Activated T-cell treated with anti-CD3 and anti-CD28 coated beads, Interleukin-2, amount 50 U/mL, for 1 hour (primary cell): ENCODE data around the gene EVI5.
"Not testable (repeated sequence)": the region's sequence is repeated elsewhere in the genome, so short reads cannot be mapped to it uniquely, and the experiment has no call there.

Experiments used
- DNase-seq: peaks from one replicate; pipeline ENCODE4 v3.0.0-alpha.2; 2020

Gene EVI5

GRCh38 chr1:92746255-92746654 lies 38.7 kb downstream of the EVI5 start:
- not testable (repeated sequence) for DNase-seq

DNA sequence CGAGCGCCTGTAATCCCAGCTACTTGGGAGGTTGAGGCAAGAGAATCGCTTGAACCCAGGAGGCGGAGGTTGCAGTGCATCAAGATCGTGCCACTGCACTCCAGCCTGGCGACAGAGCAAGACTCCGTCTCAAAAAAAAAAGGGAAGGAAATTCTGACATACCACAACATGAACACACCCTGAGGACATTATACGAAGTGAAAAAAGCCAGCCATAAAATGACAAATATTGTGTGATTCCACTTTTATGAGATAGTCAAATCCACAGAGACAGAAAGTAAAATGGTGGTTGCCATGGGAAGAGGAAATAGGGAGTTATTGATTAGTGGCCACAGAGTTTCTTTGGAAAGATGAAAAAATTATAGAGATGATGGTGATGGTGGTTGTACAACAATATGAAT lies 41.7 kb downstream of the EVI5 start:
- DNase-seq: no peak

GRCh38 chr1:92739669-92740524 lies 45.0 kb downstream of the EVI5 start:
- DNase-seq: no peak

GRCh38 chr1:92736395-92736794 lies 48.5 kb downstream of the EVI5 start:
- DNase-seq: no peak

DNA sequence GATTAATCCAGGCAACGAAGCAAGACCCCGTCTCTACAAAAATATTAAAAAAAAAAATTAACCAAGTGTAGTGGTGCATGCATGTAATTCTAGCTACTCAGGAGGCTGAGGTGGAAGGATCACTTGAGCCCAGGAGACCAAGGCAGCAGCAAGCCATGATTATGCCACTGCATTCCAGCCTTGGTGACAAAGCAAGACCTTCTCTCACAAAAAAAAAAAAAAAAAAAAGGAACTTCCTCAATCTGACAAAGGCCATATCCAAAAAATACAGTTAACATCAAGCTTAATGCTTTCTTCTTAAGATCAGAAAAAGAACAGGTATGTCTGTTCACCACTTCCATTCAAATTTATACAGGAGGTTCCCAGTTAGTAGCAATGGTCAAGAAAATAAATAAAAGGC lies 54.4 kb downstream of the EVI5 start:
- DNase-seq: no peak

DNA sequence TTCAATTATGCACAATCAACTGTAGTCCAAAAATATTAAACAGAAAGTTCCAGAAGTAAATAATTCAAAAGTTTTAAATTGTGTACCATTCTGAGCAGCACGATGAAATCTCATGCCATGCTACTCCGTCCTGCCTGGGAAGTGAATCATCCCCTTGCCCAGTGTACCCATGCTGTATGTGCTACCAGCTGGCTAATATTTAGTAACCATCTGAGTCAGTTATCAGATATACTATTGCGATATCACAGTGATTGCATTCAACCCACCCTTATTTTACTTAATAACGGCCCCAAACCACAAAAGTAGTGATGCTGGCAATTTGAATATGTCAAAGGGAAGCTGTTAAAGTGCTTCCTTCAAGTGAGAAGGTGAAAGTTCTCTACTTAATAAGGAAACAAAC lies 56.2 kb downstream of the EVI5 start:
- no peak for DNase-seq

DNA sequence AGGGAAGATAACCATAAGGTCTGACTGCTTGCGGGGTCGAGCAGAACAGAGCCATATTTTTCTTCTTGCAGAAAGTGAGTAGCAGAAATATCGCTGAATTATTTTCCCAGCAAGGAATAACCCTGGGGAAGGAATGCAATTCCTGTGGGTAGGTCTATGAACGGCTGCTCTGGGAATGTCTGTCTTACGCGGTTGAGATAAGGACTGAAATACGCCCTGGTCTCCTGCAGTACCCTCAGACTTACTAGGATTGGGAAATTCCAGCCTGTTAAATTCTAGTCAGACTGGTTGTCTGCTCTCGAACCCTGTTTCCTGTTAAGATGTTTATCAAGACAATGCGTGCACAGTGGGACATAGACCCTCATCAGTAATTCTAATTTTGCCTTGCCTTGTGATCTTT lies 61.2 kb downstream of the EVI5 start:
- DNase-seq: not testable (repeated sequence)

DNA sequence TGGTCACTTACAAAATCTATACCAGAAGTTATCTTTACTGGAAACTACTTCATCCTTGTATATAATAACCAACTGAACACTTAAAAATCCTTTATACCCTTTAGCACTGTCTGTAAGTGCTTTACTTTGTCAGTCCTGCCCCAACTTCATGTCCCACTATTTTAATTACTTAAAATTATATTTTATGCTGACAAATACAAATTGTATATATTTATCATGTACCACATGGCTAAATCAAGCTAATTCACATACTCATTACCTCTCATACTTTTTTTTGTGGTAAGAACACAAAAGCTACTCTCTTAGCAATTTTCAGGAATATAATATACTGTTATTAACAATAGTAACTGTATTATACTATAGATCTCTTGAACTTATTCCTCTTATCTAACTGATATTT lies 63.0 kb downstream of the EVI5 start:
- no peak for DNase-seq

GRCh38 chr1:92721157-92721556 lies 63.8 kb downstream of the EVI5 start:
- DNase-seq: not testable (repeated sequence)

GRCh38 chr1:92715476-92715951 lies 69.4 kb downstream of the EVI5 start:
- DNase-seq: not testable (repeated sequence)

GRCh38 chr1:92713939-92714338 lies 71.0 kb downstream of the EVI5 start:
- DNase-seq: no peak

GRCh38 chr1:92711473-92712165 lies 73.3 kb downstream of the EVI5 start:
- DNase-seq: no peak

- DNase-seq: no peak
These were observed 75.2 kb downstream of the EVI5 start for GRCh38 chr1:92709738-92710137.

DNA sequence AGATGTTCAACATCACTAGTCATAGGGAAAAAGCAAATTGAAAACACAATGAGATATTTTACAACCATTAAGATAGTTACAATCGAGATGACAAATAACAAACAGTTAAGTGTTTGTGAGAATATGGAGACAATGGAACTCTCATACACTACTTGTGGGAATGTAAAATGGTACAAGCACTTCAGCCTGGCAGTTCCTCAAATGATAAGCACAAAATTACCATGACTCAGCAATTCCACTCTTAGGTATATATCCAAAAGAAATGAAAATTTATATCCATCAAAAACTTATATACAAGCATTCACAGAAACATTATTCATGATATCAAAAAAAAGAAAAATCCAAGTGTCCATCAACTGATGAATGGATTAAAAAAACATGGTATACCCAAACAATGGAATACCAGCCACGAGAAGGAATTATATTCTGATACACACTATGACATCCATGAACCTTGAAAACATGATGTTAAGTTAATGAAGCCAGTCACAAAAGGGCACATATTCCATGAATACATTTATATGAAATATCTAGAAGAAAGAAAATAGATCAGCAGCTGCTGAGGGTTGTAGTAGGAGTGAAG lies 76.4 kb downstream of the EVI5 start:
- no peak for DNase-seq

GRCh38 chr1:92707709-92708108 lies 77.2 kb downstream of the EVI5 start:
- DNase-seq: no peak

- DNase-seq: no peak
These were observed 77.6 kb downstream of the EVI5 start for GRCh38 chr1:92707292-92707691.

DNA sequence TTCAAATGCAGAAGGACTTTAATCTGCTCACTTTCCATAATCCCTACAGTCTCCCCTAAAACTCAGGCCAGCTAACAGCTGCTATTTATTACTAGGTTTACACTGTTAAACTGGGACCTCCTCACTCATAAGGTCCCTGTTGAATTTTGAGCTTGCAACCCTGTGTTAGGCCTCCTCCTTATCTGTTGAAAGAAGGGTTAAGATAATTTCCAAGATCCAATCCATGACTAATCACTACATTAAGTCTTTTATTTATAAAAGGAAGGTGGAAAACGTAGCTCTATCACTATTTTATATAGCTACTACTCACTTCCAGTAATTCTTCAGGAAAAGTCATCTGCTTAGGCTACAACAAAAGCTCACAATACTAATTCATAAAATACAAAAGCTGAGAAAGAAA lies 79.5 kb downstream of the EVI5 start:
- no peak for DNase-seq

DNA sequence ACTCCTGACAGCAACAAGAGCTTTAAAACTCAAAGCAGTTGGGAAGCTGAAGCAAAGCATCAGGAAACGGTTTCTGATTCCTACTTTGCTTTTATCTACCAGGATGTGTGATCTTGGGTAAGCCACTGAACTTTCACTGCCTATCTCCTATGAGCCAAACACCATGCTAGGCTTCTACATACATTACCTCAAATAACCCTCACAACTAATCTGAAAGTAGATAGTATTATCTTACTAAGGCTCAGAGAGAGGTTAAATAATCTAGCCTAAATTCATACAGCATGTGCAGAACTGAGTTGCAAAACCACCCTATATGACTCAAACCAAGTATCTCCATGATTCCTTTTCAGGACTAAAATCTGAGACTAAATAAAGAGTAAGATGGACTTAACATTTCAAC lies 83.8 kb downstream of the EVI5 start:
- DNase-seq: no peak

DNA sequence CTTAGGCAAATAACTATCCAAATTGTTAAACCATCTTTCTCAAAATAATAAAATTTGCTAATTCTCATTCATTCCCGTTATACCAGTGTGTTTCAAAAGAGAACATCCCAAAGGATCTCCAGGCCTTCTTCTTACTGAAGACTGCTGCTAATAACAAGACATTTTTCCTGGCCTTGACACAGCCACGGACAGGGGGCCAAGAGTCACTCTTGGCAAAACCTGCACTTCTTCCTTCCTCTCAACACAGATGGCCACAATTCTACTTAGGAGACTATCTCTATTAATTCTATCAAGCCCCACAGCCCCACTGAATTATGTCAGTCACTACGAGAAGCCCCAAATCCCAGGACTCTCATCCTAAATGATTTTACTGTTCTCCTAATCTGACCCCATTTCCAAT lies 86.0 kb downstream of the EVI5 start:
- DNase-seq: no peak

DNA sequence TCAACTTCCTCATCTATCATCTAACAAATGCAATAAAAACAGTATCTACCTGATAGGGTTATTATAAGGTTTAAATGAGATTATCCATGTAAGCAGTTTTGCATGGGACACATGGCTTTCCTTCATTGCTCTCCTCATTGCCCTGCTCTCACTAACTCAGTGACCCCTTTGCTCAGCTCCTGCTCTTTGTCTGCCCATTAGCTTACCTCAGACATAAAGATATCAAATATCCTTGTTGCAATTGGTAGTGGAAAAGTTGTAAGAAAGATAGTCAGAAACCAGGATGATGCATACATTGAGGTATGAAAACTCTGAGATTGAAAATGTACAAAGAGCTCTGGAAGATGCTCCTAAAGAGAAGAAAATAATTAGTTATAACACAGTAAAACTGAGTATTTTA lies 89.8 kb downstream of the EVI5 start:
- no peak for DNase-seq

GRCh38 chr1:92691925-92692324 lies 93.0 kb downstream of the EVI5 start:
- no peak for DNase-seq

GRCh38 chr1:92690212-92690906 lies 94.5 kb downstream of the EVI5 start:
- no peak for DNase-seq

GRCh38 chr1:92679980-92680379 lies 104.9 kb downstream of the EVI5 start:
- no peak for DNase-seq
